Heart right ventricle (tissue), 16 donors: ENCODE measurements around the gene CBR1. TPM values are rescaled to one million over a fixed set of nuclear protein-coding genes. Genes with fewer than 3 reads are reported as not detected.
"Not testable (repeated sequence)": the region's sequence is repeated elsewhere in the genome, so short reads cannot be mapped to it uniquely, and the experiment has no call there.

Experiments used
- ATAC-seq, 8 donors: fragments of 200-7000 bp; cut with Tn5 transposase; one replicate each; pipeline ENCODE4 v1.9.1; 2020; ENCODE audit warnings: mild to moderate bottlenecking in 8 of 8, moderate library complexity in 8 of 8, moderate number of reproducible peaks in 1 of 8
- DNase-seq, 2 donors: peaks; one replicate each; pipeline ENCODE4 v3.0.0-alpha.2; 2020
- H3K27ac ChIP-seq, 10 donors: fragments of 200-600 bp; sonication (generic) in 2 of 10; one replicate each; pipeline versions ENCODE4 v1.5.0 to v1.8.0; 2020 to 2022; ENCODE audit warnings: mild to moderate bottlenecking in 3 of 10
- H3K27me3 ChIP-seq, 7 donors: fragments of 200-600 bp; one replicate each; pipeline ENCODE4 v1.8.0; 2021 to 2022; ENCODE audit warnings: mild to moderate bottlenecking in 2 of 7
- H3K36me3 ChIP-seq, 9 donors: fragments of 200-600 bp; sonication (generic) in 1 of 9; one replicate each; pipeline versions ENCODE4 v1.5.0 to v1.8.0; 2020 to 2022; ENCODE audit warnings: mild to moderate bottlenecking in 2 of 9
- H3K4me1 ChIP-seq, 9 donors: fragments of 200-600 bp; sonication (generic) in 1 of 9; one replicate each; pipeline versions ENCODE4 v1.5.0 to v1.8.0; 2020 to 2022; ENCODE audit warnings: mild to moderate bottlenecking in 4 of 9
- H3K4me3 ChIP-seq, 10 donors: fragments of 200-600 bp; sonication (generic) in 2 of 10; one replicate each; pipeline versions ENCODE4 v1.5.0 to v1.8.0; 2020 to 2022; ENCODE audit warnings: mild to moderate bottlenecking in 7 of 10, moderate library complexity in 2 of 10
- H3K9me3 ChIP-seq, 11 donors: fragments of 200-600 bp in 10 of 11; sonication (generic) in 2 of 11; one replicate each; pipeline versions ENCODE4 v1.5.0 to v1.8.0; 2013 to 2022; ENCODE audit warnings: mild to moderate bottlenecking in 2 of 11, control low read depth in 1 of 11, moderate library complexity in 1 of 11
- CTCF ChIP-seq, 9 donors: fragments of 200-600 bp; sonication (generic) in 2 of 9; IDR thresholded peaks; one replicate each; pipeline versions ENCODE4 v1.5.0 to v1.8.0; 2021 to 2022; ENCODE audit warnings: antibody characterized with exemption in 9 of 9, mild to moderate bottlenecking in 5 of 9, moderate library complexity in 1 of 9
- WGBS, 2 donors: extraction: QIAGEN DNeasy Blood & Tissue Kit; methylation state at CpG; one replicate each; pipeline ENCODE4 v1.1.7; 2013; ENCODE audit warnings: inconsistent platforms in 1 of 2; 5-methylcytosine and 5-hydroxymethylcytosine counted together
- intact Hi-C, 10 donors: fragments of 100-400 bp; cut with DNase I; formaldehyde crosslinking; loops; one replicate each; pipeline versions ENCODE4 v1.11.1 to v1.14.2; 2022
- polyA plus RNA-seq, 2 donors: library from polyadenylated mRNA; stranded (reverse); fragments of 200-250 nt; gene quantifications; one replicate each; pipeline ENCODE4 v1.2.3, GENCODE V29; 2013
- total RNA-seq, 10 donors: library from RNA; stranded (reverse); fragmentation: NEBNext Ultra II Directional in 3 of 10; extraction: Animal tissue kit (Norgen Biotek cat#: 25700) in 3 of 10; gene quantifications; one replicate each; pipeline versions ENCODE4 v1.2.1 to v1.2.4, GENCODE V29; 2021 to 2023
- donor health status: Arrhythmogenic right ventricular cardiomyopathy.
- donor health status: ischemic (EF 13 %, LVEDD 7.1; RV severe dilation, severe dysfunction).
- donor health status: healthy with polysubstance abuse.
- donor health status: DM: no; HTN: yes; CAD: no.
- donor health status: DM: no; HTN: no; CAD: no.
- donor health status: ischemic (EF 25% LVEDD 6.9; RV normal size, moderate dysfunction).
- donor health status: ischemic (EF 25% LVEDD 5.7; RV mildly dilated, moderate dysfunction).
- donor health status: healthy.
- donor health status: DM: yes; HTN: yes; CAD: no.
- donor health status: Ischemic cardiomyopathy.
- donor health status: ischemic (EF 35%, LVEDD 5.7; RV mildly dilated, moderate dysfunction).
- donor health status: nonischemic (EF 11% LVEDD 7.7; RV severe dilation, severe dysfunction).
- donor health status: DM: yes; HTN: yes; CAD: no.
- donor health status: PGD.
- donor health status: ischemic (EF 29% LVEDD 5.4; RV normal size, mild dysfunction).
- donor health status: nonischemic (EF 23%, LVEDD 6.1; RV moderate dilation, normal function).

The CBR1 gene
- total and polyA plus RNA-seq, 12 donors, result 7.7 to 61.2 (median 17.6) TPM

GRCh38 chr21:36097427-36098181 lies 27.8 kb downstream of the CBR1 start:
- Histone ChIP-seq H3K9me3 (peaks cover 0 to 18% (median 0%) of the 10 kb centered on the region in 11 donors), H3K4me3 (no peak overlapping the region), H3K36me3 (no peaks in the 10 kb centered on the region), H3K4me1 (peaks cover 0 to 8% (median 0%) of the 10 kb centered on the region in 9 donors), H3K27me3 (peaks cover 0 to 58% (median 25%) of the 10 kb centered on the region in 7 donors), H3K27ac (no peak overlapping the region)
- no peak for TF ChIP-seq CTCF (IDR thresholded peaks at IDR 0.05)
- ATAC-seq (peak in 1 of 8 donors; percentile 46), DNase-seq (no peak)
- 63 to 69% methylated on average over 8 of the region's 8 CpGs for WGBS, 2 donors
- intact Hi-C loops, result no loop called here

GRCh38 chr21:36098182-36098532 lies 28.3 kb downstream of the CBR1 start:
- intact Hi-C loops, result no loop called here
- TF ChIP-seq CTCF (IDR thresholded peaks at IDR 0.05), result no peak
- Histone ChIP-seq H3K4me1 (peaks cover 0 to 8% (median 0%) of the 10 kb centered on the region in 9 donors), H3K36me3 (no peaks in the 10 kb centered on the region), H3K27me3 (peaks cover 0 to 64% (median 30%) of the 10 kb centered on the region in 7 donors), H3K9me3 (peaks cover 0 to 12% (median 0%) of the 10 kb centered on the region in 11 donors), H3K4me3 (no peak overlapping the region), H3K27ac (no peak overlapping the region)
- DNase-seq (no peak), ATAC-seq (no peak)
- 68 to 71% methylated on average over 2 of the region's 2 CpGs for WGBS, 2 donors

GRCh38 chr21:36099000-36099399 lies 29.2 kb downstream of the CBR1 start:
- Histone ChIP-seq H3K36me3 (no peaks in the 10 kb centered on the region), H3K4me3 (no peak overlapping the region), H3K9me3 (peaks cover 0 to 4% (median 0%) of the 10 kb centered on the region in 11 donors), H3K27ac (no peak overlapping the region), H3K4me1 (peaks cover 0 to 8% (median 0%) of the 10 kb centered on the region in 9 donors), H3K27me3 (peaks cover 0 to 72% (median 32%) of the 10 kb centered on the region in 7 donors)
- ATAC-seq (no peak), DNase-seq (no peak)
- no peak for TF ChIP-seq CTCF (IDR thresholded peaks at IDR 0.05)
- 95 to 100% methylated on average over 3 of the region's 3 CpGs for WGBS, 2 donors
- intact Hi-C loops, result no loop called here

- ATAC-seq, H3K27ac ChIP-seq, H3K9me3 ChIP-seq, H3K36me3 ChIP-seq, H3K4me3 ChIP-seq, DNase-seq: not testable (repeated sequence)
- peaks cover 0 to 12% (median 0%) of the 10 kb centered on the region in 9 donors for H3K4me1 ChIP-seq
- intact Hi-C loops, result loop anchor here in 1 of 10 donors (5.0 to 10.0 kb wide), 2 partner anchors 45 to 142 kb away; no protein-coding TSS in a partner anchor
- WGBS, 2 donors, result 34 to 36% methylated on average over 13 of the region's 13 CpGs
- peaks cover 0 to 77% (median 35%) of the 10 kb centered on the region in 7 donors for H3K27me3 ChIP-seq
Observed at GRCh38 chr21:36099695-36100211, 29.9 kb downstream of the CBR1 start.
